A549 (cell line): ENCODE results near the gene ZNF37A. TPM values are rescaled to one million over a fixed set of nuclear protein-coding genes. Genes with fewer than 3 reads are reported as not detected.

Experiments
- ATAC-seq, 2 experiments: fragments of 200-7000 bp in 1 of 2; fragments of >200 bp in 1 of 2; cut with Nextera tagmentation in 1 of 2; cut with Tn5 transposase in 1 of 2; 3 replicates each; pipeline versions ENCODE4 v1.8.0 to v1.9.1; 2018 to 2020; ENCODE audit warnings: mild to moderate bottlenecking in 1 of 2, moderate library complexity in 1 of 2
- CTCF ChIA-PET: fragments of 300-600 bp; sonication (Branson Sonifier 250); formaldehyde crosslinking; extraction: SDS; loops from one replicate; lab custom pipeline; 2021; ENCODE audit warnings: antibody characterized with exemption, inconsistent platforms; lab: Yijun Ruan, JAX
- POLR2A ChIA-PET: fragments of 350-600 bp; formaldehyde crosslinking; extraction: SDS; loops from one replicate; lab custom pipeline; 2021; ENCODE audit warnings: antibody characterized with exemption, inconsistent platforms; lab: Yijun Ruan, JAX
- DNase-seq, 2 experiments: peaks; one replicate each; pipeline versions ENCODE4 v3.0.0 to v3.0.0-alpha.2; 2011 to 2016; ENCODE audit warnings: low read depth in 1 of 2, low spot score in 1 of 2
- FAIRE-seq: peaks from 2 replicates; lab custom pipeline; 2011; peaks lifted over from hg19 to GRCh38; lab: Jason Lieb, UNC
- H3K27ac ChIP-seq, 2 experiments: fragments of >200 bp; sonication (Bioruptor Twin); formaldehyde crosslinking; 3 replicates each; pipeline ENCODE4 v1.5.1; 2016 to 2017
- H3K4me1 ChIP-seq: fragments of >200 bp; sonication (Bioruptor Twin); formaldehyde crosslinking; 3 replicates; pipeline ENCODE4 v1.6.1; 2016
- H3K4me2 ChIP-seq: fragments of >200 bp; sonication (Bioruptor Twin); formaldehyde crosslinking; 3 replicates; pipeline ENCODE4 v1.6.1; 2016
- H3K4me3 ChIP-seq: fragments of >200 bp; sonication (Bioruptor Twin); formaldehyde crosslinking; 3 replicates; pipeline ENCODE4 v1.5.1; 2016
- H3K9me3 ChIP-seq: fragments of >200 bp; sonication (Bioruptor Twin); formaldehyde crosslinking; 3 replicates; pipeline ENCODE4 v1.6.1; 2016
- RFX5 ChIP-seq: fragments of 450-650 bp; IDR thresholded peaks from 2 replicates; pipeline ENCODE4 v1.7.1; 2014; ENCODE audit warnings: antibody characterized with exemption, mild to moderate bottlenecking, moderate library complexity
- WGBS: methylation state at CpG from one replicate; pipeline ENCODE4 v1.1.6; 2017; ENCODE audit errors: missing lambda C conversion rate; 5-methylcytosine and 5-hydroxymethylcytosine counted together
- polyA plus RNA-seq, 4 experiments: library from polyadenylated mRNA; depleted of rRNA in 3 of 4; stranded (reverse); fragments of >200 nt; fragmentation: RNase III in 1 of 4; extraction: RNeasy Plus Mini Kit Qiagen cat#74134 plus additional on column Dnase treatment in 1 of 4; gene quantifications; 2 replicates in 3 of 4; 3 replicates in 1 of 4; pipeline ENCODE4 v1.2.3, GENCODE V29; 2011 to 2017
- small RNA-seq, 6 experiments: library from RNA; depleted of rRNA; stranded (forward); fragments of <200 nt; gene quantifications; one replicate each; pipeline ENCODE3, GENCODE V24; 2012
- TF ChIP-seq, protein P1 (sequence below): fragments of >200 bp; sonication (Bioruptor Twin); formaldehyde crosslinking; IDR thresholded peaks from 3 replicates; pipeline ENCODE4 v1.5.1; 2016

Gene ZNF37A
- polyA plus RNA-seq, 2 of the 4 experiments (the other 2 are of a cell fraction): 7.3 to 14.1 TPM

GRCh38 chr10:38174336-38174735 is 80.2 kb downstream of the ZNF37A start:
- CTCF ChIA-PET: no interaction called here
- FAIRE-seq (no peak), ATAC-seq (no peak), DNase-seq (no peak)
- POLR2A ChIA-PET: no interaction called here
- no peak overlapping the region for H3K4me2 ChIP-seq
- peaks cover 6% of the 10 kb centered on the region; the same call in 1 of the 3 replicates for H3K9me3 ChIP-seq
- no peak overlapping the region for H3K4me3 ChIP-seq
- no peak overlapping the region for H3K27ac ChIP-seq
- TF ChIP-seq RFX5: no peak
- WGBS: 0% methylated on average over 2 of the region's 2 CpGs
- H3K4me1 ChIP-seq: no peaks in the 10 kb centered on the region

DNA sequence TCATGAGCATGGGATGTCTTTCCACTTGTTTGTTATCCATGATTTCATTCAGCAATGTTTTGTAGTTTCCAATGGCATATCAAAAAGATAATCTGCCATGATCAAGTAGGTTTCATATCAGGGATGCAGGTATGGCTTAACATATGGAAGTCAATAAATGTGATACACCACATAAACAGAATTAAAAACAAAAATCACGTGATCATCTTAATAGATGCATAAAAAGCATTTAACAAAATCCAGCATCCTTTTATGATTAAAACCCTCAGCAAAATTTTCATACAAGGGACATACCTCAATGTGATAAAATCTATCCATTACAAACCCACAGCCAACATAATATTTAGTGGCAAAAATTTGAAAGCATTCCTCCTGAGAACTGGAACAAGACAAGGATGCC is 90.3 kb downstream of the ZNF37A start:
- no peak overlapping the region for H3K27ac ChIP-seq

More for the DNA sequence above, 90.3 kb downstream of the ZNF37A start:
- Histone ChIP-seq H3K4me1 (no peaks in the 10 kb centered on the region), H3K4me2 (no peak overlapping the region), H3K9me3 (no peaks in the 10 kb centered on the region), H3K4me3 (no peak overlapping the region)
- ChIA-PET CTCF (no interaction called here), POLR2A (no interaction called here)
- no peak for DNase-seq
- WGBS: 0% methylated on average over 1 of the region's 1 CpG
- FAIRE-seq: no peak
- ATAC-seq: no peak
- TF ChIP-seq, protein P1, sequence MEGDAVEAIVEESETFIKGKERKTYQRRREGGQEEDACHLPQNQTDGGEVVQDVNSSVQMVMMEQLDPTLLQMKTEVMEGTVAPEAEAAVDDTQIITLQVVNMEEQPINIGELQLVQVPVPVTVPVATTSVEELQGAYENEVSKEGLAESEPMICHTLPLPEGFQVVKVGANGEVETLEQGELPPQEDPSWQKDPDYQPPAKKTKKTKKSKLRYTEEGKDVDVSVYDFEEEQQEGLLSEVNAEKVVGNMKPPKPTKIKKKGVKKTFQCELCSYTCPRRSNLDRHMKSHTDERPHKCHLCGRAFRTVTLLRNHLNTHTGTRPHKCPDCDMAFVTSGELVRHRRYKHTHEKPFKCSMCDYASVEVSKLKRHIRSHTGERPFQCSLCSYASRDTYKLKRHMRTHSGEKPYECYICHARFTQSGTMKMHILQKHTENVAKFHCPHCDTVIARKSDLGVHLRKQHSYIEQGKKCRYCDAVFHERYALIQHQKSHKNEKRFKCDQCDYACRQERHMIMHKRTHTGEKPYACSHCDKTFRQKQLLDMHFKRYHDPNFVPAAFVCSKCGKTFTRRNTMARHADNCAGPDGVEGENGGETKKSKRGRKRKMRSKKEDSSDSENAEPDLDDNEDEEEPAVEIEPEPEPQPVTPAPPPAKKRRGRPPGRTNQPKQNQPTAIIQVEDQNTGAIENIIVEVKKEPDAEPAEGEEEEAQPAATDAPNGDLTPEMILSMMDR: no peak

Small RNA genes within 50 kb of the gene (small RNA-seq; reads per million reads assigned to genes)
- gene AL117339.2 (0 reads per million in 6 experiments), gene AL161931.1 (0 to 0.08 (median 0) reads per million in 6 experiments), gene FXYD6P2 (0 reads per million in 6 experiments)

Other genes starting within 250 kb of the ZNF37A start
- gene ZNF248, start 236.7 kb upstream of the ZNF37A start, polyA plus RNA-seq (2011; rRNA removed): 13.2 and 13.6 TPM in 2 replicates
- gene ZNF248, start 236.7 kb upstream of the ZNF37A start, polyA plus RNA-seq (2017; fragmentation: RNase III; extraction: RNeasy Plus Mini Kit Qiagen cat#74134 plus additional on column Dnase treatment): 6.2 to 7.1 TPM (median 6.9 TPM) in 3 replicates
- 6.5 and 7.3 TPM in 2 replicates for gene ZNF25, start 117.7 kb upstream of the ZNF37A start, polyA plus RNA-seq (2011; rRNA removed)
- 2.7 to 2.9 TPM (median 2.7 TPM) in 3 replicates for gene ZNF25, start 117.7 kb upstream of the ZNF37A start, polyA plus RNA-seq (2017; fragmentation: RNase III; extraction: RNeasy Plus Mini Kit Qiagen cat#74134 plus additional on column Dnase treatment)
- 16.5 and 18.7 TPM in 2 replicates for gene ZNF33A, start 83.7 kb upstream of the ZNF37A start, polyA plus RNA-seq (2011; rRNA removed)
- 11.6 to 15.6 TPM (median 13.5 TPM) in 3 replicates for gene ZNF33A, start 83.7 kb upstream of the ZNF37A start, polyA plus RNA-seq (2017; fragmentation: RNase III; extraction: RNeasy Plus Mini Kit Qiagen cat#74134 plus additional on column Dnase treatment)